Glomerular visceral epithelial cell (primary cell): Measurements from ENCODE around the gene TUBGCP3.

Experiments
- DNase-seq: peaks from one replicate; pipeline ENCODE4 v3.0.0-alpha.2; 2016; ENCODE audit errors: extremely low spot score

TUBGCP3 gene

GRCh38 chr13:112481458-112481857, 106.5 kb downstream of the TUBGCP3 start:
- no peak for DNase-seq

GRCh38 chr13:112479389-112479788, 108.6 kb downstream of the TUBGCP3 start:
- no peak for DNase-seq

DNA sequence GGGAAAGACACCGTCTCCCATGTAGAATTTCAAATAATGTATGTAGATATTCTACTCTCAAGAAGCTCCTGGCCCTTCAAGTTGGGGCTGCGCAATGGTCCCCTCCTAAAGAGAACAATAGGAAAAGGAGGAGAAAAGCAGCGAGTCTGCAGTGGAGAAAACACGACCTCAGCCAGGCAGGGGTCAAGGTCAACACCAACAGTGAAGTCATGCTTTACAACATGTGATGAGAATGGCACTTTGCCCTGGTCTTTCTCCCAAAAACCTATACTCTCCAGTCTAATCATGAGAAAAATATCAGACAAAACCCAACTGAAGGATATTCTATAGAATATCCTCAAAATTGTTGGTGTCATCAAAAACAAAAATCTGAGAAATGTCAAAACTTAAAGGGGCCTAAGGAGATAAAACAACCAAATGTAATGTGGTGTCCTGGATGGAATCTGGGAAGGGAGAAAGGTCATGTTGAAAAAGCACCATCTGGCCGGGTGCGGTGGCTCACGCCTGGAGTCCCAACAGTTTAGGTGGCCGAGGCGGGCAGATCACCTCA, 110.8 kb downstream of the TUBGCP3 start:
- no peak for DNase-seq

DNA sequence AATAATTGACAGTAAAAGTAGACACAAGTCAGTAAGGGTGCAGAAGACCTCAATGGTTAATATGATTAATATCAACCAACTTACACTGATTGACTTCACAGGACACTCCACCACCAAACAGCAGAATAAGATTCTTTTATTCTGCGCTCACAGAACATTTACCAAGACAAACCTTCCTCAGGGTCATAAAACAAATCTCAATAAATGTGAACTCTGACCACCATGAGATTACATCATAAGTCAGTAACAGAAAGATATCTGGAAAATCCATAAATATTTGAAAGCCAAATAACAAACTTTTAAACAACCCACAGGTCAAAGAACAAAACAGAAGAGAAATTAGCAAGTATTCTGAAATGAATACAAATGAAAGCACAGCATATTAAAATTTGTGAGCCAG, 112.1 kb downstream of the TUBGCP3 start:
- DNase-seq = no peak

DNA sequence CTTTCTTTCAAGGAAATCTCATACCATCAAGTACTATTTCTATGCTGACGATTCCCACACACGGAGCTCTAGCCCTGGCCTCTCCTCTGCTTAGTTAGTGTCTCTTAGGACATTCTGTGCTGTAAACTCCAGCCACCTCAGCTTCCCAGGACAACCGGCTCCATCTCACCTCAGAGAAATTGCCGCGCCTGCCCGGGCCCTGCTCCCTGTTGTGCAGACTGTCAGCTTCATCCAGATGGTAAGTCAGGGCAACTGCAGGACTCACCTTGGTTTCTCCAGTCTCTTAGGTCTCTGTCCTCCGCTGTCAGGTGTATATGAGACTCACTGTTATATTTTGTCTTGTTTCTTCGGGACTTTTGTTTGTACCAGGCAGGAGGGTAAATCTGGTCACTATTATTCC, 113.1 kb downstream of the TUBGCP3 start:
- DNase-seq = no peak

DNA sequence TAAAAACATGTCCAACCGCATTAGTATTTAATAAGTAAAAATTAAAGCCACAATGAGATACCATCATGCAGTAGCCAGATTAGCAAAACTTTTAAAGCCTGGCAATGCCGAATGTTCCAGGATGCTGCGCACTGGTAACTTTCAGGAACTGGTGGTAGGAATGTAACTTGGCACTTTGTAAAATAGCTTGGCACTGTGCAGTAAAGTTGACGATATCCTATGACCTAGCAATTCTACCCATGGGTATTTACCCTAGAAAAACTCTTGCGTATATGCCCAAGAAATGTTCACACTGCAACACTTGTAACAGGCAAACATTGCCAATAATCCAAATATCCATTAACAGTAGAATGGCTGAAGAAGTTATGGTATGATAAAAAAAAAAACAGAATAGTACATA, 114.1 kb downstream of the TUBGCP3 start:
- DNase-seq = no peak

GRCh38 chr13:112469071-112469745, 118.7 kb downstream of the TUBGCP3 start:
- DNase-seq = no peak

GRCh38 chr13:112468069-112468468, 119.9 kb downstream of the TUBGCP3 start:
- DNase-seq = no peak

GRCh38 chr13:112467236-112467635, 120.7 kb downstream of the TUBGCP3 start:
- DNase-seq = no peak

GRCh38 chr13:112466132-112467058, 121.6 kb downstream of the TUBGCP3 start:
- no peak for DNase-seq

GRCh38 chr13:112465251-112466131, 122.5 kb downstream of the TUBGCP3 start:
- DNase-seq = no peak

DNA sequence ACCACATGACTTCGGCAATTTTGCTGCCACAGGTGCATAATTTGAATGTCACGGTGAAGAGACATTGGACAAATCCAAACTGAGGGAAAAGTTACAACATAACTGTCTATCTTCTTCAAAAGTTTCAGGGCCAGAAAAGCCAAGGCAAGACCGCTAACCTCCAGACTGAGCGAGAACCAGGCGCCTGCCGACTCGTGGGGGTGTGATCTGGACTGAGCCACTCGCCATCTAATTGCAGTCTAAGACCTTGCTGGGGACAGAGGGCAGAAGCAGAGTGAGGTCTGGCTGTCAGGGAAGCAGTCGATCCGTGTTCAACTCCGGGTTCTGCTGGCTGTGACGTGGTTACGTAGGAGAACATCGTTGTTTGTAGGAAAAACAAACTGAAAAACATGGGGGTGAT, 123.2 kb downstream of the TUBGCP3 start:
- no peak for DNase-seq

DNA sequence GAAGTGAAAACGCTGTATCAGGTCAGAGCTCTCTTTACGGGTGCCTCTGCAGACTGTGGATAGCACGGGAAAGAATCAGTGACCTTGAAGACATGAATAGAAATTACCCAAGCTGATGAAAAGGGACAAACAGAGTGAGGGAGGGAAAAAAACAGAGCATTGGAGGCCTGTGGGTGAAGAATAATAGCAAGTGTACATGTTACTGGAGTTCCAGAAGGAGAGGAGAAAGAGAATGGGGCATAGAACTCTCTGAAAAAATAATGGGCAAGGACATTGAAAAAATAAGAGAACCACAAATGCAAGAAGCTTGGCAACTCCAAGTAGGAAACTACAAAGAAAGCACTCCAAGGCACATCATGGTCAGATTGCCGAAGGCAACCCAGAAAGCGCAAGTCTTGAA, 125.5 kb downstream of the TUBGCP3 start:
- DNase-seq = no peak

DNA sequence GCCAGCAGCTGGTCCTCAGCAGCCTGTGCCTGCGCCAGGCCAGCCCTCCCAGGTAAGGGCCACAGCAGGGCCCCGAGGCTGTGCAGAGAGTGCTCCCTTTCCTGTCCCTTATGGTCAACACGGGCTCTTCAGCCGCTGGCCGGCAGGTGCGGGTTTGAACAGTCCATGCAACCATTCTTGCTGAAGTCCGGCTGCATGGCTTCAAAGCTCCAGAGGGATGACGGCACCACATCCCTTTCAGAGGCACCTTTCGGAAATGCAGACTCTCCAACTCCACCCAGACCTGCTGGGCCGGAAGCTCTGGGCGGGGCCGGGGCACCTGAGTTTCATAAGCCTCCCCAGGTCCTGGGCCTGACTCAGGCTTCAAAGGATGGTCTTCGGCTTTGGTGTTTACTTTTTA, 130.5 kb downstream of the TUBGCP3 start:
- DNase-seq = no peak

DNA sequence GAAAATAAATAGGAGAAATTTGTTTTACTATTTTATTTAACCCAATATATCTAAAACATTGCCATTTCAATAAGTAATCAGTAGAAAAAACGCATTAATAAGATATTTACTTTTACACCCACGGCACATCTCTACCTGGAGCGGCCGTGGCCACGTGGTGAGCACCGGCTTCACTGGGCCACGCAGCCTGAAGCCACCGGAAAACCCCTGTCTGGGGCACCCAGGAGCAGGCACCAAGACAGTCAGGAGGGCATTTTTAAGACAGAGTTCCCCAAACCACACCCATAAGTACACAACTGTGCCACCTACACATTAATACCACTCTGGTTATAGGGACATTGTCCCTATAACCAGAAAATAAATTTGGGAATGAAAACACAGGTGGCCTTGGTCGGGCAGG, 130.9 kb downstream of the TUBGCP3 start:
- DNase-seq = no peak

- DNase-seq = no peak
These were observed 131.6 kb downstream of the TUBGCP3 start for GRCh38 chr13:112456138-112457056.

GRCh38 chr13:112455476-112456059, 132.4 kb downstream of the TUBGCP3 start:
- no peak for DNase-seq

GRCh38 chr13:112454648-112455334, 133.2 kb downstream of the TUBGCP3 start:
- DNase-seq = no peak

DNA sequence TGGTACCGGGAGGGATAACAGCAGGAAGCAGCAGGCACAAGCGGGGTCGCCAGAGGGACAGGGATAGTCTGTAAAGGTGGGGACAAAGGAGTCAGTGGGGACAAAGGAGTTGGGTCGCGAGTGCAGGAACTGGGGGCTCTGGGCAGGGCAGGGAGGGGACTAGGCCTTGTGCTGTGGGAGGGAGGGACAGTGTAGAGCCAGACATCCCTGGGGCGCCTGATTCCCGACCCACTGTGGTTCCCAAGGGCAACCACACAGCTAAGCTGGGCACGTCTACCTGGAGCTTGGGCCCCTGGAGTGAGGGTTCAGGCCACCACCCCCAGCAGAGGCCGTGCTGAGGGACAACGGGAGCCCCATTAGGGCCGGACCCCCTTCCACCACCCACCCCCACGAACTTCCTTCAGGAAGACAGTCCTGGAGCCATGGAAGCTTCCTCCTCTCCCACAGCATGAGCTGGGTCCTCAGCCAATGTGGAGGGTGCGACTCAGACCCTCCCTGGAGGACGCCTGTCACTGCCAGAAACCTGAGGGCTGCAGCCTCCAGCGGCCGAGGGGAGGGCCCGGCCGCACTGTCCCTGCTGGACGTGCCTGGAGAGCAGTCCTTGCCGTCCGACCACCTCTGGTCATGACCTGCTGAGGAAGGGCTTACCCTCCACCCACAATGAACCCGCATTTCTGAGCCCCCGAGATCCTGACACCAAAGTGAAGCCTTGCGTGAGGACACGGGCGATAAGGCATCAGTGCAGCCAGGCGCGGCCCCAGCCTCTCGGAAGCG, 133.9 kb downstream of the TUBGCP3 start:
- no peak for DNase-seq
